Smooth muscle cell (in vitro differentiated cells): ENCODE data around the gene MRNIP. TPM values are rescaled to one million over a fixed set of nuclear protein-coding genes. Genes with fewer than 3 reads are reported as not detected.

Source experiments
- DNase-seq: peaks from one replicate; lab custom pipeline; 2025; ENCODE audit not compliant: unreplicated experiment; lab: John Stamatoyannopoulos, UW
- H2AFZ ChIP-seq: fragments of 200-600 bp; sonication (generic); 2 replicates; pipeline ENCODE4 v1.6.0; 2016; ENCODE audit warnings: antibody characterized with exemption, low read depth, mild to moderate bottlenecking
- H3F3A ChIP-seq: fragments of 200-600 bp; sonication (generic); 2 replicates; pipeline ENCODE4 v1.6.0; 2017; ENCODE audit warnings: antibody characterized with exemption, low read depth
- H3K27ac ChIP-seq: fragments of 200-600 bp; sonication (generic); 2 replicates; pipeline ENCODE4 v1.5.1; 2016; ENCODE audit warnings: low read depth, mild to moderate bottlenecking
- H3K27me3 ChIP-seq: fragments of 200-600 bp; sonication (generic); 2 replicates; pipeline ENCODE4 v1.6.1; 2016; ENCODE audit warnings: low read depth, mild to moderate bottlenecking
- H3K36me3 ChIP-seq: fragments of 200-600 bp; sonication (generic); 2 replicates; pipeline ENCODE4 v1.5.1; 2016; ENCODE audit warnings: low read depth
- H3K4me1 ChIP-seq: fragments of 200-600 bp; sonication (generic); 2 replicates; pipeline ENCODE4 v1.5.1; 2016; ENCODE audit warnings: low read depth
- H3K4me2 ChIP-seq: fragments of 200-600 bp; sonication (generic); 2 replicates; pipeline ENCODE4 v1.6.0; 2016; ENCODE audit warnings: mild to moderate bottlenecking
- H3K4me3 ChIP-seq: fragments of 200-600 bp; sonication (generic); 2 replicates; pipeline ENCODE4 v1.5.1; 2016; ENCODE audit warnings: mild to moderate bottlenecking
- H3K79me2 ChIP-seq: fragments of 200-600 bp; sonication (generic); 2 replicates; pipeline ENCODE4 v1.6.0; 2016; ENCODE audit warnings: low read depth, mild to moderate bottlenecking
- H3K9ac ChIP-seq: fragments of 200-600 bp; sonication (generic); 2 replicates; pipeline ENCODE4 v1.6.0; 2016; ENCODE audit warnings: low read depth
- H3K9me3 ChIP-seq: fragments of 200-600 bp; sonication (generic); replicated peaks from 2 replicates; pipeline ENCODE4 v1.5.1; 2016; ENCODE audit warnings: low read depth
- H4K20me1 ChIP-seq: fragments of 200-600 bp; sonication (generic); 2 replicates; pipeline ENCODE4 v1.6.0; 2016; ENCODE audit warnings: low read depth
- WGBS: methylation state at CpG from one replicate; pipeline ENCODE4 v1.1.7; 2016; ENCODE audit warnings: low lambda C conversion rate; 5-methylcytosine and 5-hydroxymethylcytosine counted together
- polyA plus RNA-seq: library from polyadenylated mRNA; unstranded; fragments of >200 nt; fragmentation: Nextera tagmentation; extraction: Ambion mirVana; gene quantifications from 2 replicates; pipeline ENCODE4 v1.2.1, GENCODE V29; 2016
- total RNA-seq: library from RNA; depleted of rRNA; stranded (reverse); fragments of >200 nt; gene quantifications from 2 replicates; pipeline ENCODE4 v1.2.3, GENCODE V29; 2014
- TF ChIP-seq, protein P1 (sequence below): fragments of 200-600 bp; sonication (generic); IDR thresholded peaks from 2 replicates; pipeline ENCODE4 v1.5.1; 2017; ENCODE audit warnings: borderline replicate concordance, mild to moderate bottlenecking, antibody characterized with exemption; ENCODE audit not compliant: insufficient read depth, poor library complexity, severe bottlenecking

The MRNIP gene
- total and polyA plus RNA-seq, 2 experiments from 2014 or later, result 11.9 to 16.5 TPM

DNA sequence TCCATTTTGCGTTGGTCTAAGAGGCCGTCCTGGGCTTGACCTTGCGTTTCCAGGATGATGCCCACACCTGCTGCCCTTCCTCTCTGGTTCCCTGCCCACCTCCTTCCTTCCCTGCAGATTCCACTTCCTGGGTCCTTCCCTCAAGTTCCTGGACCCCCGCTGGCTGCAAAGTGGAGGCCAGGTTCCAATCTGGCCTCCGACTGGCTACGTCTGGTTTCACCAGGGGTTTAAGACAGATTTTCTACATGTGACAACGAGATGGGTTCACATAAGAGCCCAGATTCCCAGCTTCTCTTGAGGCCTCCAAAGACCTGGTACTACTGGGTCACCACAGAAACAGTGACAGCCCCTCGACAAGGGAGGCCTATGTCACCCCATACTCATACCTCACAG is 54.1 kb downstream of the MRNIP start:
- peaks cover 33% of the 10 kb centered on the region for H3K79me2 ChIP-seq
- peaks cover 49% of the 10 kb centered on the region for H4K20me1 ChIP-seq
- no peak overlapping the region for H3K9ac ChIP-seq
- H3F3A ChIP-seq, result no peaks in the 10 kb centered on the region
- no peak overlapping the region for H3K27ac ChIP-seq
- H3K4me2 ChIP-seq, result peak overlapping the region; percentile 97
- H2AFZ ChIP-seq, result no peak overlapping the region
- H3K27me3 ChIP-seq, result no peaks in the 10 kb centered on the region
- whole genome bisulfite sequencing, result 95% methylated on average over 8 of the region's 8 CpGs
- TF ChIP-seq, protein P1, sequence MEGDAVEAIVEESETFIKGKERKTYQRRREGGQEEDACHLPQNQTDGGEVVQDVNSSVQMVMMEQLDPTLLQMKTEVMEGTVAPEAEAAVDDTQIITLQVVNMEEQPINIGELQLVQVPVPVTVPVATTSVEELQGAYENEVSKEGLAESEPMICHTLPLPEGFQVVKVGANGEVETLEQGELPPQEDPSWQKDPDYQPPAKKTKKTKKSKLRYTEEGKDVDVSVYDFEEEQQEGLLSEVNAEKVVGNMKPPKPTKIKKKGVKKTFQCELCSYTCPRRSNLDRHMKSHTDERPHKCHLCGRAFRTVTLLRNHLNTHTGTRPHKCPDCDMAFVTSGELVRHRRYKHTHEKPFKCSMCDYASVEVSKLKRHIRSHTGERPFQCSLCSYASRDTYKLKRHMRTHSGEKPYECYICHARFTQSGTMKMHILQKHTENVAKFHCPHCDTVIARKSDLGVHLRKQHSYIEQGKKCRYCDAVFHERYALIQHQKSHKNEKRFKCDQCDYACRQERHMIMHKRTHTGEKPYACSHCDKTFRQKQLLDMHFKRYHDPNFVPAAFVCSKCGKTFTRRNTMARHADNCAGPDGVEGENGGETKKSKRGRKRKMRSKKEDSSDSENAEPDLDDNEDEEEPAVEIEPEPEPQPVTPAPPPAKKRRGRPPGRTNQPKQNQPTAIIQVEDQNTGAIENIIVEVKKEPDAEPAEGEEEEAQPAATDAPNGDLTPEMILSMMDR, result no peak
- no peaks in the 10 kb centered on the region for H3K9me3 ChIP-seq
- H3K36me3 ChIP-seq, result no peaks in the 10 kb centered on the region
- peak overlapping the region; percentile 93 for H3K4me3 ChIP-seq
- DNase-seq, result no peak
- peaks cover 27% of the 10 kb centered on the region for H3K4me1 ChIP-seq

DNA sequence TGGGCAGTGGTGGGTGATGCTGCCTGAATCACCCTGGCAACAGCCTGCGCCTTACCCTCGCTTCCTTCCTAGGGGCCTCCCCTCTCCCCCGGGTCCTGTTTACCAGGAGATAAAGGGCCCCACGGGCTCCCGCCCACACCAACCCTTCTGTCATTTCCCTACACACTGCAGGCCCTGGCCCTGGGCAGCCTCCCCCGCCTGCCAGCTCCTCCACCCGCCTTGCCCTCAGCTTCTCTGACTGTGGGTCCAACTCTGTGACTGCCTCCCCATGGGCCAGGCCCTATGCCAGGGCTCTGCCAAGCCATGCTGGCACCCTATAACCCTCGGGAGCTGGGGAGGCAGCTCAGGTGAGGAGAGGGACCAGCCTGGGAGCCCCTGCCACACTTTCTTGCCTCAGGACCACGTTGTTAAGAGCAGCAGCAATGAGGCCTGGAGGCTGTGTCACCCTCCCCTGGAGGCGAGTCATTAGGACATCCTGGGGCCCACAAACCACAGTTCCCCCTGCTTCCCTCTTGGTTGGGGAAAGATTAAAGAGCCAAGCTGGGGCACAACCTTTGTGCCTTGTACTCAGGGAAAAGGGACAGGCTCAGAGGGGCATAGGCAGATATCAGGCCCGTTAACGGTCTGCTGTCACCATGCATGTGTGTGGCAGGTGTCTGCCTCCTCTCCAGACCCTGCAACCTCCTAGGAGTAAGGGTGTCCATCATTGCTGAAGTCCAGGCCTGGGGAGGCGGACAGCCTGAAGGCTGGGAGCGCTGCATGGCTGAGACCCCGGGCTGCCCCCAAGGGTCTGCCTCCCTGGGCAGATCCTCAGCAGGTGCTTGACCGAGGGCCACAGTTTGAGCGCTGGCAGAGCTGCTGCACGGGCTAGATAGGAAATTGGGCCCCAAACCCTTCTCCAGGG is 54.7 kb downstream of the MRNIP start:
- no peak overlapping the region for H3K9ac ChIP-seq
- peak overlapping the region; percentile 97 for H3K4me2 ChIP-seq
- no peaks in the 10 kb centered on the region for H3K36me3 ChIP-seq
- no peak for DNase-seq
- H2AFZ ChIP-seq, result no peak overlapping the region
- no peak overlapping the region for H3K27ac ChIP-seq
- H3F3A ChIP-seq, result no peaks in the 10 kb centered on the region
- H3K79me2 ChIP-seq, result peaks cover 33% of the 10 kb centered on the region
- H4K20me1 ChIP-seq, result peaks cover 49% of the 10 kb centered on the region
- TF ChIP-seq, protein P1, result no peak
- H3K4me3 ChIP-seq, result no peak overlapping the region
- no peaks in the 10 kb centered on the region for H3K27me3 ChIP-seq
- 60% methylated on average over 14 of the region's 18 CpGs for WGBS
- no peaks in the 10 kb centered on the region for H3K9me3 ChIP-seq
- peaks cover 27% of the 10 kb centered on the region for H3K4me1 ChIP-seq

DNA sequence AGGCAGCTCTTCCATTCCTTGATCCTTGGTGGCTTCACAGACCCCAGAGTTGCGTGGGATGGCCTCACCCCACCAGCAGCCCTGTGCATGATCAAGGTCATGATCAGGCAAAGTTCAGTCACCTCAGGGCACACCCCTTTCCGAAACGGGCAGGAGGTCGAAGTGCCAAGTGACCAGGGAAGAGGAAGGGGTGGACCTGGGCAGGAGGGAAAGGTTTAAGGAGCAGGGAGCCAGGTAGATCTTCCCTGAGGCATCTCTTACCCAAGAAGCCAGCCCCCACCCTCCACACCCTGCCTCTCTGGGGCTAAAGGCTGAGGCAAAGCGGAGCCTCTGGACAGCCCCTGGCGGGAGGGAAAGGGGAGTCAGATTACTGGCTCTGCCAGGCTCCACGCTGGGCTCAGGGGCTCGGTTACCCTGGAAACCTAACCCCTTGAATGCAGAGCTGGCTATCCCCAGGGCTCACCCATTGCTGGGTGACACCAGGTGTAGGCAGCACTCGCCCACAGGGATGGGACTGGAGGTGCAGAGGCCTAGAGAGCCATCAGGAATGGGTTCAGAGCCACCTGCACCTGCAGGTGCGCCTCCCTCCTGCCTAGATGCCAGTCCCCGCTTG is 55.6 kb downstream of the MRNIP start:
- peaks cover 27% of the 10 kb centered on the region for H3K4me1 ChIP-seq
- no peak overlapping the region for H2AFZ ChIP-seq
- no peak overlapping the region for H3K27ac ChIP-seq
- H3K4me2 ChIP-seq, result peak overlapping the region; percentile 97
- H3K9me3 ChIP-seq, result no peaks in the 10 kb centered on the region
- no peak for DNase-seq
- H3K4me3 ChIP-seq, result no peak overlapping the region
- no peaks in the 10 kb centered on the region for H3F3A ChIP-seq
- peaks cover 49% of the 10 kb centered on the region for H4K20me1 ChIP-seq
- H3K36me3 ChIP-seq, result no peaks in the 10 kb centered on the region
- no peaks in the 10 kb centered on the region for H3K27me3 ChIP-seq
- TF ChIP-seq, protein P1, result no peak
- peaks cover 28% of the 10 kb centered on the region for H3K79me2 ChIP-seq
- H3K9ac ChIP-seq, result no peak overlapping the region
- 88% methylated on average over 11 of the region's 11 CpGs for WGBS
